Breast epithelium (tissue), 4 donors: ENCODE measurements around the gene ITGB5. TPM values are rescaled to one million over a fixed set of nuclear protein-coding genes. Genes with fewer than 3 reads are reported as not detected.
A peak's percentile ranks its signal among the peaks of the same experiment; 100 is the strongest.

Experiments
- DNase-seq, 2 donors: peaks; one replicate each; pipeline ENCODE4 v3.0.0-alpha.2; 2019; ENCODE audit warnings: low spot score in 2 of 2
- H3K27ac ChIP-seq, 2 donors: fragments of 200-600 bp; sonication (generic) in 1 of 2; one replicate each; pipeline ENCODE4 v1.5.1; 2016 to 2019; ENCODE audit warnings: mild to moderate bottlenecking in 1 of 2
- H3K27me3 ChIP-seq, 2 donors: fragments of 200-600 bp; sonication (generic) in 1 of 2; one replicate each; pipeline versions ENCODE4 v1.5.1 to v1.6.0; 2017 to 2019; ENCODE audit warnings: control low read depth in 1 of 2, mild to moderate bottlenecking in 1 of 2
- H3K36me3 ChIP-seq: fragments of 200-600 bp; one replicate; pipeline ENCODE4 v1.5.1; 2019
- H3K4me1 ChIP-seq, 2 donors: fragments of 200-600 bp; sonication (generic); one replicate each; pipeline ENCODE4 v1.5.1; 2016 to 2019; ENCODE audit warnings: control low read depth in 1 of 2
- H3K4me3 ChIP-seq, 3 donors: fragments of 200-600 bp; sonication (generic); 1 replicate in 2 of 3; 2 replicates in 1 of 3; pipeline ENCODE4 v1.5.1; 2016 to 2019; ENCODE audit warnings: mild to moderate bottlenecking in 3 of 3, moderate library complexity in 2 of 3
- H3K9me3 ChIP-seq, 2 donors: fragments of 200-600 bp; sonication (generic) in 1 of 2; one replicate each; pipeline ENCODE4 v1.5.1; 2016 to 2019; ENCODE audit warnings: control low read depth in 1 of 2
- CTCF ChIP-seq, 3 donors: fragments of 450-650 bp; IDR thresholded peaks; one replicate each; pipeline ENCODE4 v1.5.1; 2016 to 2017; ENCODE audit warnings: antibody characterized with exemption in 3 of 3, mild to moderate bottlenecking in 3 of 3, moderate library complexity in 3 of 3
- POLR2A ChIP-seq: fragments of 450-650 bp; IDR thresholded peaks from one replicate; pipeline ENCODE4 v1.6.1; 2016; ENCODE audit warnings: antibody characterized with exemption, mild to moderate bottlenecking, moderate library complexity
- POLR2AphosphoS5 ChIP-seq, 3 donors: sonication (generic); formaldehyde crosslinking; IDR thresholded peaks; one replicate each; pipeline ENCODE4 v1.6.1; 2017; ENCODE audit warnings: antibody characterized with exemption in 3 of 3
- intact Hi-C: fragments of 100-400 bp; cut with DNase I; formaldehyde crosslinking; loops from one replicate; pipeline ENCODE4 v1.15.1; 2023; ENCODE audit warnings: low total_unique reads
- total RNA-seq, 3 donors: library from RNA; depleted of rRNA; stranded (reverse); fragments of >200 nt; gene quantifications; one replicate each; pipeline ENCODE4 v1.1.0, GENCODE V29; 2016

ITGB5 gene
- total RNA-seq, 3 donors from 2014 or later, result 80.1 to 286 (median 181) TPM

- H3K9me3 ChIP-seq, result no peaks in the 10 kb centered on the region
- no peak for DNase-seq
These were observed 9.5 kb downstream of the ITGB5 start for GRCh38 chr3:124877674-124878073.

GRCh38 chr3:124876401-124876878, 10.7 kb downstream of the ITGB5 start:
- DNase-seq, result no peak

More at GRCh38 chr3:124877674-124878073, 9.5 kb downstream of the ITGB5 start:
- TF ChIP-seq CTCF (IDR thresholded peaks at IDR 0.05) (no peak), POLR2AphosphoS5 (IDR thresholded peaks at IDR 0.05) (no peak), POLR2A (no peak)
- no peaks in the 10 kb centered on the region for H3K36me3 ChIP-seq
- intact Hi-C loops, result no loop called here
- no peak overlapping the region for H3K4me3 ChIP-seq
- no peaks in the 10 kb centered on the region for H3K27me3 ChIP-seq
- peaks cover 10 to 15% of the 10 kb centered on the region in 2 donors for H3K4me1 ChIP-seq
- peak overlapping the region; percentile 67 to 78 for H3K27ac ChIP-seq

GRCh38 chr3:124873226-124873625, 13.9 kb downstream of the ITGB5 start:
- no peaks in the 10 kb centered on the region for H3K27me3 ChIP-seq
- no peak for DNase-seq
- H3K4me1 ChIP-seq, result peaks cover under 1 to 2% of the 10 kb centered on the region in 2 donors
- no peaks in the 10 kb centered on the region for H3K9me3 ChIP-seq
- H3K36me3 ChIP-seq, result no peaks in the 10 kb centered on the region
- intact Hi-C loops, result no loop called here
- no peak overlapping the region for H3K27ac ChIP-seq
- TF ChIP-seq POLR2AphosphoS5 (IDR thresholded peaks at IDR 0.05) (no peak), CTCF (IDR thresholded peaks at IDR 0.05) (no peak), POLR2A (no peak)
- no peak overlapping the region for H3K4me3 ChIP-seq

More at GRCh38 chr3:124876401-124876878, 10.7 kb downstream of the ITGB5 start:
- peaks cover 10 to 15% of the 10 kb centered on the region in 2 donors for H3K4me1 ChIP-seq
- no peaks in the 10 kb centered on the region for H3K36me3 ChIP-seq
- TF ChIP-seq CTCF (IDR thresholded peaks at IDR 0.05), result no peak
- no peak for TF ChIP-seq POLR2AphosphoS5 (IDR thresholded peaks at IDR 0.05)
- TF ChIP-seq POLR2A, result no peak
- intact Hi-C loops, result no loop called here
- H3K4me3 ChIP-seq, result no peak overlapping the region
- no peaks in the 10 kb centered on the region for H3K27me3 ChIP-seq
- H3K9me3 ChIP-seq, result no peaks in the 10 kb centered on the region
- no peak overlapping the region for H3K27ac ChIP-seq

GRCh38 chr3:124867511-124867910, 19.7 kb downstream of the ITGB5 start:
- no peaks in the 10 kb centered on the region for H3K9me3 ChIP-seq
- H3K4me1 ChIP-seq, result no peaks in the 10 kb centered on the region
- H3K27me3 ChIP-seq, result no peaks in the 10 kb centered on the region
- H3K36me3 ChIP-seq, result no peaks in the 10 kb centered on the region
- no peak overlapping the region for H3K27ac ChIP-seq
- no peak for DNase-seq
- TF ChIP-seq POLR2A (no peak), POLR2AphosphoS5 (IDR thresholded peaks at IDR 0.05) (no peak), CTCF (IDR thresholded peaks at IDR 0.05) (no peak)
- intact Hi-C loops, result no loop called here
- H3K4me3 ChIP-seq, result no peak overlapping the region

- no peaks in the 10 kb centered on the region for H3K36me3 ChIP-seq
- H3K27me3 ChIP-seq, result no peaks in the 10 kb centered on the region
- TF ChIP-seq POLR2A, result no peak
- TF ChIP-seq POLR2AphosphoS5 (IDR thresholded peaks at IDR 0.05), result no peak
- TF ChIP-seq CTCF (IDR thresholded peaks at IDR 0.05), result no peak
- intact Hi-C loops, result no loop called here
- no peak overlapping the region for H3K4me3 ChIP-seq
- DNase-seq, result no peak
- H3K9me3 ChIP-seq, result no peaks in the 10 kb centered on the region
- no peaks in the 10 kb centered on the region for H3K4me1 ChIP-seq
- H3K27ac ChIP-seq, result peak overlapping the region; percentile 51 to 52
These were observed 25.2 kb downstream of the ITGB5 start for GRCh38 chr3:124862006-124862405.
